ENCODE results near the gene TBPL1.
"Not testable (repeated sequence)": the region's sequence is repeated elsewhere in the genome, so short reads cannot be mapped to it uniquely, and the experiment has no call there.

TBPL1 gene

GRCh38 chr6:133952815-133953633 is at the start of gene TBPL1:
TSS of gene TBPL1 (plus strand) at chr6:133953224. CDS start at chr6:133980126, 26,902 bp downstream.
- peak; percentile 82 for DNase-seq (ENCODE audit: low read depth)

- no peak for DNase-seq (ENCODE audit: low read depth)
Measured at GRCh38 chr6:133903855-133904254, 49.2 kb upstream of the TBPL1 start.

- DNase-seq (ENCODE audit: low read depth), result no peak
Measured at GRCh38 chr6:133906050-133906449, 47.0 kb upstream of the TBPL1 start.

GRCh38 chr6:133916650-133917151 is 36.3 kb upstream of the TBPL1 start:
- DNase-seq (ENCODE audit: low read depth), result peak; percentile 65

GRCh38 chr6:133917781-133918180 is 35.2 kb upstream of the TBPL1 start:
- no peak for DNase-seq (ENCODE audit: low read depth)

GRCh38 chr6:133918208-133918930 is 34.7 kb upstream of the TBPL1 start:
- no peak for DNase-seq (ENCODE audit: low read depth)

- DNase-seq (ENCODE audit: low read depth), result no peak
Measured at GRCh38 chr6:133919362-133919761, 33.7 kb upstream of the TBPL1 start.

GRCh38 chr6:133921249-133921859 is 31.7 kb upstream of the TBPL1 start:
- DNase-seq (ENCODE audit: low read depth), result peak; percentile 48

- DNase-seq (ENCODE audit: low read depth), result peak; percentile 53
Measured at GRCh38 chr6:133923938-133924593, 29.0 kb upstream of the TBPL1 start.

GRCh38 chr6:133931221-133931620 is 21.8 kb upstream of the TBPL1 start:
- not testable (repeated sequence) for DNase-seq (ENCODE audit: low read depth)

- DNase-seq (ENCODE audit: low read depth), result not testable (repeated sequence)
Measured at GRCh38 chr6:133936352-133936751, 16.7 kb upstream of the TBPL1 start.

- DNase-seq (ENCODE audit: low read depth), result no peak
Measured at GRCh38 chr6:133937909-133938308, 15.1 kb upstream of the TBPL1 start.

GRCh38 chr6:133938533-133938932 is 14.5 kb upstream of the TBPL1 start:
- DNase-seq (ENCODE audit: low read depth), result no peak

GRCh38 chr6:133939778-133940667 is 13.0 kb upstream of the TBPL1 start:
- DNase-seq (ENCODE audit: low read depth), result no peak

GRCh38 chr6:133945158-133945557 is 7.9 kb upstream of the TBPL1 start:
- no peak for DNase-seq (ENCODE audit: low read depth)

- no peak for DNase-seq (ENCODE audit: low read depth)
Measured at GRCh38 chr6:133947302-133947900, 5.6 kb upstream of the TBPL1 start.

GRCh38 chr6:133948472-133948871 is 4.6 kb upstream of the TBPL1 start:
- DNase-seq (ENCODE audit: low read depth), result no peak

GRCh38 chr6:133951227-133951626 is 1.8 kb upstream of the TBPL1 start:
- DNase-seq (ENCODE audit: low read depth), result no peak

GRCh38 chr6:133951881-133952814 is 876 bp upstream of the TBPL1 start:
- DNase-seq (ENCODE audit: low read depth), result peak; percentile 38

Data from GM04504 (cell line).